PFSK-1 (cell line): ENCODE results near the gene NRXN3.

ENCODE experiments used
- FOXP2 ChIP-seq: optimal IDR thresholded peaks from 2 replicates; pipeline ENCODE3; 2011; ENCODE audit warnings: borderline replicate concordance, control low read depth, inconsistent platforms; ENCODE audit not compliant: insufficient read depth; ENCODE audit errors: extremely low read length, extremely low read depth
- POLR2AphosphoS5 ChIP-seq: IDR thresholded peaks from 2 replicates; pipeline ENCODE4 v1.6.1; 2012; ENCODE audit warnings: low read depth, mild to moderate bottlenecking, control low read depth, low read length, moderate library complexity
- REST ChIP-seq, 2 experiments: IDR thresholded peaks; 2 replicates each; pipeline versions ENCODE4 v1.6.1 to v1.8.0; 2011 to 2012; ENCODE audit warnings: low read depth in 2 of 2, low read length in 2 of 2, control low read depth in 1 of 2, inconsistent platforms in 1 of 2, mild to moderate bottlenecking in 1 of 2, moderate library complexity in 1 of 2; ENCODE audit not compliant: insufficient read depth in 1 of 2
- SIN3A ChIP-seq: IDR thresholded peaks from 2 replicates; pipeline ENCODE4 v1.6.1; 2012; ENCODE audit warnings: mild to moderate bottlenecking, low read length, moderate library complexity, borderline replicate concordance; ENCODE audit not compliant: insufficient read depth
- TAF1 ChIP-seq: IDR thresholded peaks from 2 replicates; pipeline ENCODE4 v1.6.1; 2012; ENCODE audit warnings: low read length, control low read depth, borderline replicate concordance; ENCODE audit not compliant: insufficient read depth

Gene NRXN3

GRCh38 chr14:78245238-78245637 lies 75.1 kb downstream of the NRXN3 start:
- TF ChIP-seq TAF1 = no peak
- no peak for TF ChIP-seq POLR2AphosphoS5
- TF ChIP-seq FOXP2 = no peak
- TF ChIP-seq SIN3A = no peak
- no peak for TF ChIP-seq REST (IDR thresholded peaks at IDR 0.05; ENCODE audit: insufficient read depth in 1 of 2, low read depth in 2 of 2, low read length in 2 of 2)

- TF ChIP-seq TAF1 (no peak), SIN3A (no peak), FOXP2 (no peak), REST (IDR thresholded peaks at IDR 0.05; ENCODE audit: insufficient read depth in 1 of 2, low read depth in 2 of 2, low read length in 2 of 2) (no peak), POLR2AphosphoS5 (no peak)
Measured at GRCh38 chr14:78248501-78249090, 78.4 kb downstream of the NRXN3 start.

GRCh38 chr14:78251308-78251707 lies 81.1 kb downstream of the NRXN3 start:
- TF ChIP-seq REST (IDR thresholded peaks at IDR 0.05; ENCODE audit: insufficient read depth in 1 of 2, low read depth in 2 of 2, low read length in 2 of 2) = no peak
- no peak for TF ChIP-seq TAF1
- no peak for TF ChIP-seq SIN3A
- TF ChIP-seq FOXP2 = no peak
- TF ChIP-seq POLR2AphosphoS5 = no peak

GRCh38 chr14:78253986-78254385 lies 83.8 kb downstream of the NRXN3 start:
- no peak for TF ChIP-seq FOXP2
- no peak for TF ChIP-seq SIN3A
- TF ChIP-seq REST (IDR thresholded peaks at IDR 0.05; ENCODE audit: insufficient read depth in 1 of 2, low read depth in 2 of 2, low read length in 2 of 2) = no peak
- TF ChIP-seq POLR2AphosphoS5 = no peak
- no peak for TF ChIP-seq TAF1

- TF ChIP-seq REST (IDR thresholded peaks at IDR 0.05; ENCODE audit: insufficient read depth in 1 of 2, low read depth in 2 of 2, low read length in 2 of 2) (no peak), SIN3A (no peak), POLR2AphosphoS5 (no peak), FOXP2 (no peak), TAF1 (no peak)
Measured at GRCh38 chr14:78254911-78255461, 84.8 kb downstream of the NRXN3 start.
